Amniotic epithelial cell (primary cell): ENCODE results near the gene GRN.
"Not testable (repeated sequence)": the region's sequence is repeated elsewhere in the genome, so short reads cannot be mapped to it uniquely, and the experiment has no call there.

Source experiments
- DNase-seq: peaks from one replicate; pipeline ENCODE4 v3.0.0-alpha.2; 2010; ENCODE audit warnings: low read depth

Gene GRN

DNA sequence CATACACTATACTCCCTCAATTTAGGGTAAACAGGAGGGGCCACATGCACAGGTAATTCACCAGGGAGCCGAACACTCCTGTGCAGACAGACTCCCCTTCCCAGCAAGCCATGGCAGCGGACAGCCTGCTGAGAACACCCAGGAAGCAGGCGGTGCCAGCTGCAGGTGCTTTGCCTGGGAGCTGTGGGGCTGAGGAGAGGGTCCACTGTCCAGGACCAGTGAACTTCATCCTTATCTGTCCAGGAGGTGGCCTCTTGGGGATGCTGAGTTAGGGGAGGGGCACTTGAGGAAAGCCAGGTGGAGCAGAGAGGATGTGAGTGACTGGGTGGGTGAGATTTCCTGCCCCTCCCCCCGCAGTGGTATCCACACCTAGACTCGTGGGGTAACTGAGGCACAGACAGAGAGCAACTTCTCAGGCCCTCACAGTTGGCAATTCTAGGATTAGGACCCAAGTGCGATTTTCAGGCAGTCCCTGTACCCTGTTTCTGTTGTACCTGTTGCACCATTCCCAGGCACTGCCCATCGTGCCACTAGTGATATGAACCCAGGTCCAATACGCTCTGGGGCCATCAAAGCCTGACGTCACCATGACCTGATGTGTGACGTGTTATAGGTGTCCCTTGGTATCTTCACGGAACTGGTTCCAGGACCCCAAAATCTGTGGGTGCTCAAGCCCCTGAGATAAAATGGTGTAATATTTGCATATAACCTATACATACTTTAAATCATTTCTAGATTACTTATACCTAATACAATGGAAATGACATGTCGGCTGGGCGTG is 1.2 kb downstream of the GRN start:
- no peak for DNase-seq

DNA sequence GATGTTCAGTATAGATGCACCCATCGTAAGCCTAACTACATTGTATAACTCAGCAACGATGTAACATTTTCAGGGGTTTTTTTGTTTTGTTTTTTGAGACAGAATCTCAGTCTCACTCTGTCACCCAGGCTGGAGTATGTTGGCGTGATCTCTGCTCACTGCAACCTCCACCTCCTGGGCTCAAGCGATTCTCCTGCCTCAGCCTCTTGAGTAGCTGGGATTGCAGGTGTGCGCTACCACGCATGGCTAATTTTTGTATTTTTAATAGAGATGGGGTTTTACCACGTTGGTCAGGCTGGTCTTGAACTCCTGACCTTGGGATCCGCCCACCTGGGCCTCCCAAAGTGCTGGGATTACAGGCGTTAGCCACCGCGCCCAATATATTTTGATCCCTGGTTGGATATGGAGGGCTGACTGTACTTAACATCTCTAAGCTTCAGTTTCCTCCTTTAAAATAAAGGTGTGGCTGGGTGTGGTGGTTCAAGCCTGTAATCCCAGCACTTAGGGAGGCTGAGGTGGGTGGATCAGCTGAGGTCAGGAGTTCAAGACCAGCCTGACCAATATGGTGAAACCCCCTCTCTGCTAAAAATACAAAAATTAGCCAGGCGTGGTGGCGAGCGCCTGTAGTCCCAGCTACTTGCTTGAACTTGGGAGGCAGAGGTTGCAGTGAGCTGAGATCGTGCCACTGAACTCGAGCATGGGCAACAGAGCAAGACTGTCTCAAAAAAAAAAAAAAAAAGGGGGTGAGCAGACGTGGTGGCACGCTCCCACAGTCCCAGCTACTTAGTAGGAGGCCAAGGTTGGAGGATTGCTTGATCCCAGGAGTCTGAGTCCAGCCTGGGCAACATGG is 2.3 kb downstream of the GRN start:
- not testable (repeated sequence) for DNase-seq

DNA sequence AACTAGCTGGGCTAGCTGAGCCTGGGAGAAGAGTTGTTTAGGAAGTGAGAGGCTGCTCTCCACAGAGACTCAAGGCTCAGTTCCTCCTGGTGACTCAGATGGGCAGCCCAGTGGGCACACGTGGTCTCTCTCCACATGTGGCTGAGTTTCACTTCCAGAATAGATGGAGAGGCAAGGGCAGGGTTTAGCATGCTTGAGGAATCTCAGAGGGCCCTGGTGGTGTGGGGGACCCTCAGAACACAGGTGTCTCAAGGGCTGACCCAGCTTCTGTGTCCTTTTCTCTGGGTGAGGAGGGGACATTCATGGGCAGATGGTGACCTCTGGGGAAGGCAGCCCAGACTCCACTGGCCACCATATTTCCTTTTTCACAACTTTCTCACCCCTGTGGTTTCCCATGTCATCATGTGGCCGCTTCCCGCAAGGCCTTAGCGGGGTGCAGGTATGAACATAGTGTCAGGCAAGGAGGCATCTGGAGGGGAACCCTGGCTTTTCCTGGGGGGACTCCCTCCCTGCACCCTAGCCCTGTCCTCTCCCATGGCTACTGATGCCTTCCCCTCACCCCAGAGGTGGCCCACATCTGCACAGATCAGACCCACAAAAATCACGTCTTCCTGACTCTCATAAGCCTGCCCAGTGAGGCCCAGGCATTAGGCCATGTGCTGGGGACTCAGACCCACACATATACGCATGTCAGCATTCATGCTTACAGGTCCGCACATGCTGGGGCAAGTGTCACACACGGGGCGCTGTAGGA is 3.3 kb downstream of the GRN start:
- no peak for DNase-seq

DNA sequence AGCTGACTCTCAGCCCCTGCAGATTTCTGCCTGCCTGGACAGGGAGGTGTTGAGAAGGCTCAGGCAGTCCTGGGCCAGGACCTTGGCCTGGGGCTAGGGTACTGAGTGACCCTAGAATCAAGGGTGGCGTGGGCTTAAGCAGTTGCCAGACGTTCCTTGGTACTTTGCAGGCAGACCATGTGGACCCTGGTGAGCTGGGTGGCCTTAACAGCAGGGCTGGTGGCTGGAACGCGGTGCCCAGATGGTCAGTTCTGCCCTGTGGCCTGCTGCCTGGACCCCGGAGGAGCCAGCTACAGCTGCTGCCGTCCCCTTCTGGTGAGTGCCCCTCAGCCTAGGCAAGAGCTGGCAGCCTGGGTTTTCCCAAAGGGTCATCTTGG is 3.9 kb downstream of the GRN start:
- no peak for DNase-seq

DNA sequence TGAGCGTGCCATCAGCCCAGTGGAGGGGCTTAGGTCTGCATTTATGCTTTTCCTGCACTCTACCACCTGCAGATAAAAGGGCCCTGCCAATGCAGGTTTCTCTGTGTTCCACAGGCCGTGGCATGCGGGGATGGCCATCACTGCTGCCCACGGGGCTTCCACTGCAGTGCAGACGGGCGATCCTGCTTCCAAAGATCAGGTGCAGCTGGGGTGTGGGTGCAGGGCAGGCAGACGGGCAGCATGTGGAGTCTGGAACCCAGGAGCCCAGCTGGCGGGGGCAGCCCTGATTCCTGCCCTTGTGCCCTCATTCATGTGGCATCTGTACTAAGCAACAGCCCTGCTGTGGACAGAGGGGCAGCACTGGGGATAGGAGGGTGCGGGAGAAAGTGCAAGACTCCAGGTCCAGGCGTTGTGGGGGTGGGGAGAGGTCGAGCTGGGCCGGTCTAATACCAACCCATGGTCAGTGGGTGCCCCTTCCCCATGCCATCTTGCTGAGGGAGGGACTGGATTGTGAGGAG is 4.5 kb downstream of the GRN start:
- DNase-seq = no peak

DNA sequence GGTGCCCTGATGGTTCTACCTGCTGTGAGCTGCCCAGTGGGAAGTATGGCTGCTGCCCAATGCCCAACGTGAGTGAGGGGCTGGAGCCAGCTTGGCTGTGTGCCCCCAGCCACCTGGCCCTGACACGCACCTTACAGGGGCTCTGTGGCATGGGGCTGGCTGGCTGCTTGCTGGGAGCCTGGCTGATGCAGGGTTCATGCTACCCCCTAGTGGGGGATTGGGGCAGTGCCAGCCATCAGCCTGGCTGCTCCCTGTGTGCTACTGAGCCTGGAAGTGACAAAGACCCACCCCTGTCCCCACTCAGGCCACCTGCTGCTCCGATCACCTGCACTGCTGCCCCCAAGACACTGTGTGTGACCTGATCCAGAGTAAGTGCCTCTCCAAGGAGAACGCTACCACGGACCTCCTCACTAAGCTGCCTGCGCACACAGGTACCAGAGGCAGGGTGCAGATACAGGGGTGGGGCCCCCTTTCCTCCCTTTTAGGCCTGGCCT is 5.7 kb downstream of the GRN start:
- peak; percentile 38 for DNase-seq

DNA sequence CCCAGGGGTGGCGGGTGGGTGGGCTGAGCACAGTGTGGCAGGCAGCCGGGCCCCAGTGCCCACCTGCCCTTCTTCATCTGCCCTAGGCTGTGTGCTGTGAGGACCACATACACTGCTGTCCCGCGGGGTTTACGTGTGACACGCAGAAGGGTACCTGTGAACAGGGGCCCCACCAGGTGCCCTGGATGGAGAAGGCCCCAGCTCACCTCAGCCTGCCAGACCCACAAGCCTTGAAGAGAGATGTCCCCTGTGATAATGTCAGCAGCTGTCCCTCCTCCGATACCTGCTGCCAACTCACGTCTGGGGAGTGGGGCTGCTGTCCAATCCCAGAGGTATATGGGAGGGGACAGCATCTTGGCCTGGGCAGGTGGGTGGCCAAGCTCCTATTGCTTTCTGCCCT is 6.4 kb downstream of the GRN start:
- no peak for DNase-seq

DNA sequence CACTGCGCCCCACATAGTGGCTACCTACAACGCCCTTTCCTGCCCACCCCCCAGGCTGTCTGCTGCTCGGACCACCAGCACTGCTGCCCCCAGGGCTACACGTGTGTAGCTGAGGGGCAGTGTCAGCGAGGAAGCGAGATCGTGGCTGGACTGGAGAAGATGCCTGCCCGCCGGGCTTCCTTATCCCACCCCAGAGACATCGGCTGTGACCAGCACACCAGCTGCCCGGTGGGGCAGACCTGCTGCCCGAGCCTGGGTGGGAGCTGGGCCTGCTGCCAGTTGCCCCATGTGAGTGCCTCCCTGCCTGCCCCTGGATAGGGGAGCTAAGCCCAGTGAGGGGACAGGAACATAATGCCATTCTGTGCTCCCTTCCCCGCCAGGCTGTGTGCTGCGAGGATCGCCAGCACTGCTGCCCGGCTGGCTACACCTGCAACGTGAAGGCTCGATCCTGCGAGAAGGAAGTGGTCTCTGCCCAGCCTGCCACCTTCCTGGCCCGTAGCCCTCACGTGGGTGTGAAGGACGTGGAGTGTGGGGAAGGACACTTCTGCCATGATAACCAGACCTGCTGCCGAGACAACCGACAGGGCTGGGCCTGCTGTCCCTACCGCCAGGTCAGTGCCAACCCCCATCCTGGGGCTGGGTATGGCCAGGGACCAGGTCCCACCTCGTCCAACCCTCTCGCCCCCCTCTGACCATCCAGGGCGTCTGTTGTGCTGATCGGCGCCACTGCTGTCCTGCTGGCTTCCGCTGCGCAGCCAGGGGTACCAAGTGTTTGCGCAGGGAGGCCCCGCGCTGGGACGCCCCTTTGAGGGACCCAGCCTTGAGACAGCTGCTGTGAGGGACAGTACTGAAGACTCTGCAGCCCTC is 7.1 kb downstream of the GRN start:
- no peak for DNase-seq

DNA sequence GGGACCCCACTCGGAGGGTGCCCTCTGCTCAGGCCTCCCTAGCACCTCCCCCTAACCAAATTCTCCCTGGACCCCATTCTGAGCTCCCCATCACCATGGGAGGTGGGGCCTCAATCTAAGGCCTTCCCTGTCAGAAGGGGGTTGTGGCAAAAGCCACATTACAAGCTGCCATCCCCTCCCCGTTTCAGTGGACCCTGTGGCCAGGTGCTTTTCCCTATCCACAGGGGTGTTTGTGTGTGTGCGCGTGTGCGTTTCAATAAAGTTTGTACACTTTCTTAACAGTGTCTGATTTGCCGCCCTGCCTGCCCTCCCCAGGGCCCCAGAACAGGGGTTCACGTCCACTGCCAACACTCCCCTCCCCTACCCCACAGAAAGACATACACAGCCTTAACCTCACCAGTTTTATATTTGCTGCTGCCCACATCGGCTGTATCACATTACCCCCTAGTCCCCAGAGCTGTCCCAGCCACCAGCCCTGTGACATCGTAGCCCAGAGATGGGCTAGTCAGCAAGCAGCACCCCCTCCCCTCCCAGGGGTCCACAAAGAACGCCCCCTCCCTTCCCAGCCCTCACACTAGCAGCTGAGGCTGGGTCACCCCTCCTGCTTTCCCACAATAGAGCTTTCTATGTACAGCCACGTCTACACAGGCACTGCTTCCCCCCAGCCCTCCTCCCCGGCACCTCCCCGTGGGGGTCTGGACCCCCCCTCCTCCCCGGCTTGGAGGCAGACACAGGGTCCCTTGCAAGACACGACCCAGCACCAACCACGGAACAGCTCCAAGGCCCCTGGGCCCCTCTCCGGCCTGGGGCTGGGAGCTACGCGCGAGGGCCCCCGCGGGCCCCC is 7.9 kb downstream of the GRN start:
- no peak for DNase-seq

DNA sequence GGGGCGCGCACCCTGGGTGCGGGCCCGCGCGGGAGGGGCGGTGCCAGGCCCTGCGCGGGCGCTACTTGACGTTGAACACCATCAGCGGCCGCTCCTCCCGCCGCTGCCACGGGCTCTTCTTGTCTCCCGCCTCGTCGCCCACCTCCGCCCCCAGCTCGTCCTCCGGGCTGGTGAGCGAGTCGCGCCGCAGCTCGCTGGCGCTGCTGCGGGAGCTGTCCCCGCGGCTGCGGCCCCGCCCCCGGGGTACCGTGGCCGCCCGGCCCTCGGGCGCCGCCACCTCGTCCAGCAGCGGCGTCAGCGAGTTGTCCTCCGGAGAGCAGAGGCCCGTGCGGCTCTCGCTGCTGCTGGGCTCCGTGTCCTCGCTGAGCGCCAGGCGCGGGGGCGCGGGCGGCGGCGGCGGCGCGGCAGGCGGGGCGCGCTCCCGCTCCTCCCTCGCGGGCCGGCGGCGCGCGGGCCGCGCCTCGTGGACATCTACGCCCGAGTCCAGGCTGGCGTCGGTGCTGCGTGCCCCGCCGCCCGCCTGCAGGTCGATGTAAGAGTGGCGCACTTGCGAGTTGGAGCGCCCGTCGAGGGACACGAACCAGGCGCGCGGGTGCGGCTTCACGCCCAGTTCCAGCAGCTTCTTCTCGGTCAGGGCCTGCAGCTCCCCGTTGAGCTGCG is 8.7 kb downstream of the GRN start:
- DNase-seq = no peak

DNA sequence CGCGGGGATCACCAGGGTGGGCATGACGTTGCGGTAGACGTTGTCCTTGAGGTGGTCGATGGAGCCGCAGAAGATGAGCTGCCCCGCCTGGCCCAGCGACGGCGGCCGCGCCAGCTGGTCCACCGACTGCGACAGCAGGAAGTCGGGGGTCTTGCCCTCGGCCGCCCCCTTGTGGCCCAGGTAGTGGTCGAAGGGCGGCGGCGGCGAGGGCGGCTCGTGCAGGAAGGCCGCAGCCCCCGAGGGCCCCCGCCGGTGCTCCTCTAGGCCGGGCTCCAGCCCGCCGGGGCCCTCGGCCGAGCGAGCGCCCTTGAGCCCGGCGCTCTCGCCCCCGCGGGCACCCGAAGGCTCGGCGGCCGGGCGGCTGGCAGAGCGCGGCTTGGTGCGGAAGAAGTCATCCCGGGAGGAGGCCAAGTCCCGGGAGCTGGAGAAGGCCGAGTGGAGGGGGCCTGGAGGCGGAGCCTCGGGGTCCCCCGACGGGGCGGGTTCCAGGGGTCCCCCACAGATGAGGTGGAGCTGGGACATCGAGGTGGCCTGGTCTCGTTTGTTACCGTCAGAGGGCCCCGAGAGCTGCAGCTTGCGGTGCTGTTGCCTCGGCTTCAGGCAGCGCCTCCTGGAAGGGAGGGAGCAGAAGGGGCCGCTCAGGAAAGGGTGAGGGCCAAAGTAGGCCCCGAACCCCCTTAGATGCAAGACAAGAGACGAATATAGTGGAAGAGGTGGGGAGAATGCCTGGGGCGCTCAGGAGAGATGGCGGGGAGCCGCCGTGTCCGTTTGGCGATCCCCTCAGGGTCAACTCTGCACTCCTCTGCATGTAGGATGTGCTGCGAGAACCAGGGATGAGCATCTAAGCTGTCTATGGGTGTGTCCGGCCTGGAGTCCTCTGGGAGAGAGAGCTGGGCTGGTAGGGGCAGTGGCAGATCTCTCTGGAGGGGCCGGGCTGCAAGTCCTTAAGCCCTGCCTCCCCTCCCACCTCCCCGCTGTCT is 9.8 kb downstream of the GRN start:
- no peak for DNase-seq

DNA sequence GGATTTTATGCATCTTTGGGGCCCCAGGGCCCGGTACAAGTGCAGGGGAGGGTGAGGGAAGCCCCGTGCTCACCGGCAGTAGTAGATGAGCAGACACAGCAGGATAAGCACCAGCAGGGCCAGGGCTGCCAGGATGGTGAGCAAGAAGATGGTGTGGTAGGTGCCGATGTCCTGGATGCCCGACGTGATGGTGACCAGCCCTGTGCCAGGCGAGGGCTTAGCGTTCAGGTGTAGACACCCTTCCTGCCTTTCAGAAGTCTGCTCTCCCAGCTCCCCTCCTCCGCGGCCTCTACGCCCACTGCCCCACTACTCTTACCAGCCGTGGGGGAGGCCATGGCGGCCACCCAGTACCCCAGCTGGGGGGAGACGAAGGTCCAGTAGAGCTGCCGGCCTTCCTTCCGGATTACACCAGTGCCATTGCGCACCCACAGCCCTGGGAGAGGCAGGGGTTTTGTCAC is 10.6 kb downstream of the GRN start:
- DNase-seq = no peak

DNA sequence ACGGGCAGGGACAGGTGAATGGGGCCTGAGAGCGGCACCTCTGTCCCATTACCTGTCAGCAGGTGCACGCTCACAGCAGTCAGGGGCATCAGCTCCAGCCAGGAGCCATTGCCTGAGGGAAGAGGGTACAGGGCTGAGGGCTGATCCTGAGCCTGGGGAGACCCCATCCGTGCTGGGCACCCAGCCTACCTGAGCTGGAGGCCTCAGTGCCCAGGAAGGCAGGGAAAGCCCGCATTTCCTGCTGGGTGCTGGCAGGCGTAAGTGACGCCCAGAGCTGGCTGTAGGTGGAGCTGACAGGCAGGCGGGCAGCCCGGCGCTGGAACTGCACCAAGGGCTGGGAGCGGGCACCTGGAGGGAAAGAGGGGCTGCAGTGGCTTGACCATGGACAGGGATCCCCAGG is 11.1 kb downstream of the GRN start:
- no peak for DNase-seq

DNA sequence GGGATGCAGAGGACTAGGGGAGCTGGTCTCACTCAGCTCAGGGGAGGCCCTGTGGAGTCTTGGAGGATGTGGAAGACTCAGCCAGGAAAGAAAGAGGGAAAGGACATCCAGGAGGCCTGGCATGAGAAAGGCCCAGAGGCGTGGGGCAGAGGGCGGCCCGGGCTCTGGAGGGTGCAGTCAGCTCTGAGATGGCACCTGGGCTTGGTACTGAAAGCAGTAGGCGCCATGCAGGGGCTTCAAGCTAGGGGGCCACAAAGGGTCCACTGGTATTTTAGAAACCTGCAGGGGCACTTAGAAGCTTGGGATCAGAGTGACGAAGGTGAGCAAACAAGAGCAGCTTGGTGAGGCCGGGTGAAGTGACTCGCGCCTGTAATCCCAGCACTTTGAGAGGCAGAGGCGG is 13.0 kb downstream of the GRN start:
- no peak for DNase-seq

DNA sequence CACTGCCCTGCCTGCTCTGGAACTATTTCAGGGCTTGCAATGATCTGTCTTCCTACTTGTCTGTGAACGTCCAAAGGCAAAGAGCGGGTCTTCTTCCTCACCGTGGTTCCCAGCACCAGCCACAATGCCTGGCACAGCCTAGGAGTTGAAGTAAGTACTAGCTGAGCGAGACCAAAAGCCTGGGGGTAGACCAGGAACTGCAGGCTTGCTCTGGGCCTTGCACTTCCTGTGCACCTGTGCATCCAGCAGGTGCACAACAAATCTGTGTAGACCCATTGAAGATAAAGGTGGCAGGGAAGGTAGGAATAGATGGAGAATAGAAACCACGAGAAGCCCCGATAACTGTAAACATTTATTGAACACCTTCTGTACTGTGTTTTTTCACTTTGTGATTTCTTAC is 13.9 kb downstream of the GRN start:
- DNase-seq = no peak

DNA sequence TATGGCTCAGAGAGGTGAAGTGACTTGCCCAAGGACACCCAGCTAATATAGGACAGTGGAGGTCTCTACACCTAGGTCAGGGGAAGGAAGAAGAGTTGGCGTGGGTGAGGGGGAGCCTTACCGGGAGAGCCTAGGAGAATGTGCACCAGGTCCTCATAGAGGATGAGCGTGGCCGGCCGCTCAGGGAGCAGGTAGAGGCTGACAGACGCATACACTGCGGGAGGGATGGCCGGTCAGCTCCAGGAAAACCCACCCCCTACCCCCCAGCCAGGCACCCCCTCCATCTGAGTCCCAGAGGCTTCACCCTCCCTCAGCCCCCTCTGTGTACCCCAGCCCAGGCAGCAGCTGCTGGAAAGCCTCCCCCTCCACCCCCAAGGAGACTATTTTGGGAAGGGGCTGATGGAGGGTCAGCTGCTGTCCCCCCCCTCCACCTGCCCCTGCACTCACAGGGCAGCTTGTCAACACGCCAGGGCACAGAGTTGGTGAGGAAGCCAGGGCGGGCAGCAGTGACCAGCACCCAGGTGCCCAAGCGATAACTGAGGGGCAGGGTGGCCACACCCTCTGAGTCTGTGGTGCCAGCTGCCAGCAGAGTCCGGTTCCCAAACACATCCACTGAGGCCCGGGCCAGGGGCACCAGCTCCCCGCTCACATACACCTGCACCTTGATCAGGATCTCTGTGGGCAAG is 14.5 kb downstream of the GRN start:
- DNase-seq = no peak

DNA sequence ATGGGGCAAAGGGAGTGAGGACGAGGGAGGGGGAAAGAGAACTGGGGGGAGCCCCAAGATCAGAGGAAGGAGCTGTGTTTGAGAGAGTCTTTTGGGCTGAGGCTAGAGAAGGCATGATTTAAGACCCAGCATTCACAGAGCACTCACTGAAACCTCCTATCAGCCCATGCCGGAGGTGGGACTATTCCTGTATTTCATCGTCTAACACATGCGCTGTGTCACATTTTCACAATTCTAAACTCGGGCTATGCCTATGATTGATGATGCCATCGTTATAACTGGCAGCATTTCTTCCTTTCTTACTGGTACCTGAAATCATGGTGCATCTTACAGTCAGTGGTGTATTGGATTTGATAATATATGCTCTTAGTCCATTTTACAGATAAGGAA is 15.0 kb downstream of the GRN start:
- no peak for DNase-seq

DNA sequence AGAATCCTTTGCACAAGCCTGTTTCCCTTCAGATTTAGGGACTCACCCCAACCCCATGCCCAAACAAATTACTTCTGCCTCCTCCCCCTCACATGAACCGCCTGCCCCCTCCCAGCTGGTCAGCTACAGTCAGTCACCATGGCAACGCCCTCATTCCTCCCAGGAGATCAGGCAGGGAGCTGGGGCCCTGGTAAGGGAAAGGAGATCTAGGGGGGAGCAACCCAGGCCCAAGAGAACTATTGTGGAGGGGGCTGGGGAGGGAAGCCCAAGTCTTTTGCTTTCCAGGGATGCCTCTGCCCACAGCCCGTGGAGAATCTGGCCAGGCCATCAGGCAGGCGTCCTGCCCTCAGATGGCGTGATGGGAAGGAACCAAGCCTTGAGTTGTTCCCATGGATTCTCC is 15.7 kb downstream of the GRN start:
- peak; percentile 75 for DNase-seq
